ENCODE results near the gene POLDIP2.

- TF ChIP-seq CTCF (IDR thresholded peaks at IDR 0.05) (peak in 1 of 5 experiments; percentile 3), POLR2AphosphoS5 (IDR thresholded peaks at IDR 0.05) (peak in 2 of 3 donors; percentile 79 to 85), POLR2A (IDR thresholded peaks at IDR 0.05) (peak; percentile 73), EP300 (IDR thresholded peaks at IDR 0.05; ENCODE audit: low read depth) (no peak)
These were observed 27.1 kb upstream of the POLDIP2 start for GRCh38 chr17:28384281-28385036.
